WERI-Rb-1 (cell line): ENCODE data around the gene CXCL1.

Experiments
- DNase-seq: peaks from one replicate; pipeline ENCODE4 v3.0.0-alpha.2; 2020
- H3K27ac ChIP-seq: fragments of 250-450 bp; sonication (Bioruptor Pico); 2 replicates; pipeline ENCODE4 v1.5.1; 2020; ENCODE audit warnings: mild to moderate bottlenecking, moderate library complexity
- H3K27me3 ChIP-seq: fragments of 250-450 bp; sonication (Bioruptor Pico); 2 replicates; pipeline ENCODE4 v1.5.1; 2021; ENCODE audit warnings: mild to moderate bottlenecking, low read depth, moderate library complexity; ENCODE audit not compliant: insufficient read depth, severe bottlenecking
- H3K36me3 ChIP-seq: fragments of 250-450 bp; sonication (Bioruptor Pico); 2 replicates; pipeline ENCODE4 v1.5.1; 2020; ENCODE audit warnings: mild to moderate bottlenecking, moderate library complexity
- H3K4me3 ChIP-seq: 2 replicates; pipeline ENCODE4 v1.5.1; 2011; ENCODE audit warnings: low read depth, mild to moderate bottlenecking, control low read depth, low read length
- H3K9me3 ChIP-seq: fragments of 250-450 bp; sonication (Bioruptor Pico); 2 replicates; pipeline ENCODE4 v1.5.1; 2021; ENCODE audit warnings: mild to moderate bottlenecking, moderate library complexity; ENCODE audit not compliant: severe bottlenecking
- TF ChIP-seq, protein P1 (sequence below): IDR thresholded peaks from 2 replicates; pipeline ENCODE4 v1.5.1; 2011; ENCODE audit warnings: low read depth, mild to moderate bottlenecking, control low read depth, inconsistent platforms, low read length

Gene CXCL1

DNA sequence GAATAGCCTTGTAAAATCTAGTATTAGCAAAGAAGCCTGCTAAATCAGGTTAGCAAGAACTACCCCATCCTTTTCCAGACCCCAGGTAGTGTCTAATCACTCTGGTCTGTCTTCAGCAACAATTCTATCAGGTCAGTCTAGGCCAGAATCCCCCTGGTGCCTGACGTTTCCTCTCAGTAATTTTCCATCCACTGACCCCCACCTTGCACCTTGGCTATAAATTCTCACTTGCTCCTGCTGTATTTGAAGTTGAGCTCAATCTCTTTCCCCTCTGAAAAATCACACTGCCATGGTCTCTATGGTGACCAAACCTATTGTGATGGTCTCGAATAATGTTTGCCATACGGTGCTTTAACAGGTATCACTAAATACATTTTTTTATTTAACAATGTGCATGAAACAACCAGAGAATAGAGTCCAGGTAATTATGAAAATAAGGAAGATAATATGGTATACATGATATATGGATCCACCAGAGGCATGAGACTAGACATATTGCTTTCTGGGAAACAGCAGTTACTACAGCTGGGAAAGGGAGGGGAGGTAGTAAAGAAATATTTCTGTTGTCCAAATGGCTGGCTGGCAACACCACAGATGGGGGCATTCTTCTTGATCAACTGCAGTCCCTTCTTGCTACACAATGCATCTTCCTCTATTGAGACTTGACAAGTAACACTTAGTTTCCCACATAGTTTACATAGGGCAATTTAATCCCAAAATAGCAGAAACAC, 33.8 kb downstream of the CXCL1 start:
- no peaks in the 10 kb centered on the region for H3K9me3 ChIP-seq
- no peak overlapping the region for H3K4me3 ChIP-seq
- H3K27me3 ChIP-seq = no peaks in the 10 kb centered on the region
- no peak overlapping the region for H3K27ac ChIP-seq
- TF ChIP-seq, protein P1, sequence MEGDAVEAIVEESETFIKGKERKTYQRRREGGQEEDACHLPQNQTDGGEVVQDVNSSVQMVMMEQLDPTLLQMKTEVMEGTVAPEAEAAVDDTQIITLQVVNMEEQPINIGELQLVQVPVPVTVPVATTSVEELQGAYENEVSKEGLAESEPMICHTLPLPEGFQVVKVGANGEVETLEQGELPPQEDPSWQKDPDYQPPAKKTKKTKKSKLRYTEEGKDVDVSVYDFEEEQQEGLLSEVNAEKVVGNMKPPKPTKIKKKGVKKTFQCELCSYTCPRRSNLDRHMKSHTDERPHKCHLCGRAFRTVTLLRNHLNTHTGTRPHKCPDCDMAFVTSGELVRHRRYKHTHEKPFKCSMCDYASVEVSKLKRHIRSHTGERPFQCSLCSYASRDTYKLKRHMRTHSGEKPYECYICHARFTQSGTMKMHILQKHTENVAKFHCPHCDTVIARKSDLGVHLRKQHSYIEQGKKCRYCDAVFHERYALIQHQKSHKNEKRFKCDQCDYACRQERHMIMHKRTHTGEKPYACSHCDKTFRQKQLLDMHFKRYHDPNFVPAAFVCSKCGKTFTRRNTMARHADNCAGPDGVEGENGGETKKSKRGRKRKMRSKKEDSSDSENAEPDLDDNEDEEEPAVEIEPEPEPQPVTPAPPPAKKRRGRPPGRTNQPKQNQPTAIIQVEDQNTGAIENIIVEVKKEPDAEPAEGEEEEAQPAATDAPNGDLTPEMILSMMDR = no peak
- DNase-seq = no peak
- no peaks in the 10 kb centered on the region for H3K36me3 ChIP-seq

DNA sequence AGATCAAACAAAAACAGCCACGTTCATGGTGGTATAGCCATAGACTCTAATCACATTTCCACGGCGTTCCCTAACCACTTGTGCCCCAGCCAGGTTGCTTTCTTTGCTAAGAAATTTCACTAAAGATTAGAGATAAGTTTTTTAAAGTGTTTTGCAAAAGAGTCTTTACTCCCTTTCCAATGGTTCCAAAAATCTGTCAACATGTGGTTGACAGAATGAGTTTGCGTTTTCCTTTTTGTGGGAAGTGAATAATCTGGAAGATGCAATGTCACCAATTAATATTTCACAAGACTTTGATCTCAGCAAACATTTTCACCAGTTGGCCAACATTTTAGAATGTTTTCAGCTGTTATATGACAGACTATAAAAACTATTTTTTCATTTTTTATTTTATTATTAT, 35.3 kb downstream of the CXCL1 start:
- Histone ChIP-seq H3K27ac (no peak overlapping the region), H3K27me3 (no peaks in the 10 kb centered on the region), H3K36me3 (no peaks in the 10 kb centered on the region), H3K4me3 (no peak overlapping the region), H3K9me3 (no peaks in the 10 kb centered on the region)
- TF ChIP-seq, protein P1 = no peak
- DNase-seq = no peak

DNA sequence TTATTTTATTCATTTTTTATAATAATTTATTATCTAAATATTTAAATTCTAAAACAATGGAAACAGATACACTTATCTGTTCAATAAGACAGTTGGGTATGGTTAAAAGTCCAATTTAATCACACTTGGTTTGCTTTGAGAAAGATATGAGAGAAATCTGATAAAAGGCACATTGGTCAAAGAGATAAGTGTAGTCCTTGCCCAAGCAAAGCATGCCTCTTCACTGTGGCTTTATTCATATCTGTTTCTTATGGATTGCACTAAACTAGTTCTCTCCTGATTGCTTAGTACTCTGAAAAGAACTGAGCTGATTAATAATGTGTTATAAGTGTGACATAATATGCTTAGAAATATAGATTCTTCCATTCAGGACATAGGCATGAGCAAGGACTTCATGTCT, 39.8 kb downstream of the CXCL1 start:
- Histone ChIP-seq H3K36me3 (no peaks in the 10 kb centered on the region), H3K9me3 (no peaks in the 10 kb centered on the region), H3K27ac (no peak overlapping the region), H3K27me3 (no peaks in the 10 kb centered on the region), H3K4me3 (no peak overlapping the region)
- TF ChIP-seq, protein P1 = no peak
- DNase-seq = no peak

DNA sequence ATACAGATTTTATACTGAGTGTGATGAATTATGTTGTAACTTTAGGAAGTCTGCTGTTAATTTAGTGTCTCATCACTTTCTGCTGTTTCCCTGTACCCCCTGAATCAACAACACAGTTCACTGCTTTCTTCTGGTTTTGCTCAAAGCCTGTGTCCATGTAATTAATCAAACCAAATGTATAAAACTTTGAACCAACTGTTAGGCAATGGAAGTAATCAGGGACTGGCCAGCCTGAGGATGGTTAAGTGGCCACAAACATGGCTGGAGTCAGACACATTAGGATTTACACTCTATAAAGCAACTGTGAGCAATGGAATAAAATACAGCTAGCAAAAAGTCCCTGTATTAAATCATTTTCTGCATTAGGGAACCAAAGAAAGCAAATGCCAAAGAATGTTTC, 42.6 kb downstream of the CXCL1 start:
- H3K9me3 ChIP-seq = no peaks in the 10 kb centered on the region

DNA sequence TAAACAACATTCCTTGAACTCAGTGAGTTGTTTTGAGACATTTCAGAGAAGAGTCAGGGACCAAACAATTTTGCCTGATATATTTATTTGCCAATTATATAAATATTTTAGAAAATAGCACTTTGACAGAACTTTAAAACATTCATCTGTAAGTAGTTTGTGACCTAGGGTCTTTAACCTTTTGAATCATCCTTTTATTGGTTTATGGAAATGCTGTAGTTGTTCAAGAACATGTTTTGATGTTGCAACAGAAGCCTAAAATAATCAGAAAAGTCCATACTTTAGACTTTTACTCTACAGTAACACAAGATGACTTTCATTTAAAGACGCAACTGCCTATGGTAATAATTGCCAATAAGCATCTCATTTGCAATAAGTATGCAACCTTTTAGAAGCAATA, 43.0 kb downstream of the CXCL1 start:
- Histone ChIP-seq H3K4me3 (no peak overlapping the region), H3K27ac (no peak overlapping the region), H3K9me3 (no peaks in the 10 kb centered on the region), H3K27me3 (no peaks in the 10 kb centered on the region), H3K36me3 (no peaks in the 10 kb centered on the region)
- DNase-seq = no peak
- TF ChIP-seq, protein P1 = no peak

More for the DNA sequence above, 42.6 kb downstream of the CXCL1 start:
- TF ChIP-seq, protein P1 = no peak
- H3K27ac ChIP-seq = no peak overlapping the region
- no peak overlapping the region for H3K4me3 ChIP-seq
- no peak for DNase-seq
- no peaks in the 10 kb centered on the region for H3K27me3 ChIP-seq
- H3K36me3 ChIP-seq = no peaks in the 10 kb centered on the region

DNA sequence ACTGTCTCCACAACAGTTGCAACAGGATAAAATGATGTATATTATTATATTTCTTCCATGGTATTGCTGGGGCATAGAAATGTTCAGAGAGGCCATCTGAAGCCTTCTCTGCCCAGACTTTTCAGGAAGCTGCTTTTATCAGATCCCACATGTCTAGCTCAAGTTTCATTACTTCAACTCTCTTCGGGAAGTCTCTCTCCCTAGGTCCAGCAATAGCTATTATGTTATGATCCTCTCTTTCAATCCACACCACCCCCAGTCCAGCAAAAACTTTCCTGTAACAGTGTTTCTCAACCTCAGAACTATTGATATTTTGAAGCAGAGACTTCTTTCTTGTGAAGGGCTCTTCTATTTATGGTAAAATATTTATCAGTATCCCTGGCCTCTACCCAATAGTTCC, 44.9 kb downstream of the CXCL1 start:
- Histone ChIP-seq H3K27ac (no peak overlapping the region), H3K36me3 (no peaks in the 10 kb centered on the region), H3K4me3 (no peak overlapping the region), H3K9me3 (no peaks in the 10 kb centered on the region), H3K27me3 (no peaks in the 10 kb centered on the region)
- no peak for DNase-seq
- TF ChIP-seq, protein P1 = no peak
